Measurements from ENCODE around the gene NTSR1. TPM values are rescaled to one million over a fixed set of nuclear protein-coding genes. Genes with fewer than 3 reads are reported as not detected.

Gene NTSR1
- polyA plus RNA-seq, 1 donor from 2014 or later: 0.05 TPM

DNA sequence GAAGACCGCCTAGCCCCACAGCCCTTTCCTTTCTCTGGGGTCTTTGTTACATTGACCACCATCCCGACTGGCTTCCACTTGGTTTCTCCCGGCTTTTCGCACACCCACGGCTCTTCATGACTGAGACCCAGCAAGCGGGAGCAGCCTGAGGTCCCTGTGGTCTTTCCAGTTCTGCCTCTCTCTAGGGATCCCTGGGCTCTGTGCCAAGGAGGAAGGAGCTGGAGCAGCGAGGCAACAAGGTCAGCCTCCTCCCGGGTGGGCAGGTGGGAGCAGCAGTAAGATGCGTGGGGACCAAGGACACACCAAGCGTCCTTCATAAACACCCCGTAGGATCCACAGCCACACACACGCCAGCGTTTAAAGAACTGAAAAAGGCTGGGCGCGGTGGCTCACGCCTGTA lies 58.1 kb downstream of the NTSR1 start:
- no peaks in the 10 kb centered on the region for H3K9me3 ChIP-seq (ENCODE audit: low read length)
- no peak overlapping the region for H3K27ac ChIP-seq (ENCODE audit: low read length)
- H3K9me2 ChIP-seq (ENCODE audit: insufficient read depth, low read length): no peaks in the 10 kb centered on the region
- no peak for TF ChIP-seq SMC3 (conservative IDR thresholded peaks at IDR 0.05; ENCODE audit: poor library complexity)
- TF ChIP-seq, protein P1, sequence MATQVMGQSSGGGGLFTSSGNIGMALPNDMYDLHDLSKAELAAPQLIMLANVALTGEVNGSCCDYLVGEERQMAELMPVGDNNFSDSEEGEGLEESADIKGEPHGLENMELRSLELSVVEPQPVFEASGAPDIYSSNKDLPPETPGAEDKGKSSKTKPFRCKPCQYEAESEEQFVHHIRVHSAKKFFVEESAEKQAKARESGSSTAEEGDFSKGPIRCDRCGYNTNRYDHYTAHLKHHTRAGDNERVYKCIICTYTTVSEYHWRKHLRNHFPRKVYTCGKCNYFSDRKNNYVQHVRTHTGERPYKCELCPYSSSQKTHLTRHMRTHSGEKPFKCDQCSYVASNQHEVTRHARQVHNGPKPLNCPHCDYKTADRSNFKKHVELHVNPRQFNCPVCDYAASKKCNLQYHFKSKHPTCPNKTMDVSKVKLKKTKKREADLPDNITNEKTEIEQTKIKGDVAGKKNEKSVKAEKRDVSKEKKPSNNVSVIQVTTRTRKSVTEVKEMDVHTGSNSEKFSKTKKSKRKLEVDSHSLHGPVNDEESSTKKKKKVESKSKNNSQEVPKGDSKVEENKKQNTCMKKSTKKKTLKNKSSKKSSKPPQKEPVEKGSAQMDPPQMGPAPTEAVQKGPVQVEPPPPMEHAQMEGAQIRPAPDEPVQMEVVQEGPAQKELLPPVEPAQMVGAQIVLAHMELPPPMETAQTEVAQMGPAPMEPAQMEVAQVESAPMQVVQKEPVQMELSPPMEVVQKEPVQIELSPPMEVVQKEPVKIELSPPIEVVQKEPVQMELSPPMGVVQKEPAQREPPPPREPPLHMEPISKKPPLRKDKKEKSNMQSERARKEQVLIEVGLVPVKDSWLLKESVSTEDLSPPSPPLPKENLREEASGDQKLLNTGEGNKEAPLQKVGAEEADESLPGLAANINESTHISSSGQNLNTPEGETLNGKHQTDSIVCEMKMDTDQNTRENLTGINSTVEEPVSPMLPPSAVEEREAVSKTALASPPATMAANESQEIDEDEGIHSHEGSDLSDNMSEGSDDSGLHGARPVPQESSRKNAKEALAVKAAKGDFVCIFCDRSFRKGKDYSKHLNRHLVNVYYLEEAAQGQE (IDR thresholded peaks at IDR 0.05; ENCODE audit: borderline replicate concordance): no peak
- no peak for TF ChIP-seq RAD21 (conservative IDR thresholded peaks at IDR 0.05)
- TF ChIP-seq TAF1 (IDR thresholded peaks at IDR 0.05; ENCODE audit: low read depth): no peak
- no peak for TF ChIP-seq EZH2 (IDR thresholded peaks at IDR 0.05; ENCODE audit: borderline replicate concordance, insufficient read depth, low read length, poor library complexity, severe bottlenecking)
- TF ChIP-seq POLR2AphosphoS5 (IDR thresholded peaks at IDR 0.05): no peak
- TF ChIP-seq MXI1 (conservative IDR thresholded peaks at IDR 0.05; ENCODE audit: poor library complexity, severe bottlenecking): no peak
- no peak for TF ChIP-seq EP300 (conservative IDR thresholded peaks at IDR 0.05; ENCODE audit: poor library complexity, severe bottlenecking)
- TF ChIP-seq, protein P2, sequence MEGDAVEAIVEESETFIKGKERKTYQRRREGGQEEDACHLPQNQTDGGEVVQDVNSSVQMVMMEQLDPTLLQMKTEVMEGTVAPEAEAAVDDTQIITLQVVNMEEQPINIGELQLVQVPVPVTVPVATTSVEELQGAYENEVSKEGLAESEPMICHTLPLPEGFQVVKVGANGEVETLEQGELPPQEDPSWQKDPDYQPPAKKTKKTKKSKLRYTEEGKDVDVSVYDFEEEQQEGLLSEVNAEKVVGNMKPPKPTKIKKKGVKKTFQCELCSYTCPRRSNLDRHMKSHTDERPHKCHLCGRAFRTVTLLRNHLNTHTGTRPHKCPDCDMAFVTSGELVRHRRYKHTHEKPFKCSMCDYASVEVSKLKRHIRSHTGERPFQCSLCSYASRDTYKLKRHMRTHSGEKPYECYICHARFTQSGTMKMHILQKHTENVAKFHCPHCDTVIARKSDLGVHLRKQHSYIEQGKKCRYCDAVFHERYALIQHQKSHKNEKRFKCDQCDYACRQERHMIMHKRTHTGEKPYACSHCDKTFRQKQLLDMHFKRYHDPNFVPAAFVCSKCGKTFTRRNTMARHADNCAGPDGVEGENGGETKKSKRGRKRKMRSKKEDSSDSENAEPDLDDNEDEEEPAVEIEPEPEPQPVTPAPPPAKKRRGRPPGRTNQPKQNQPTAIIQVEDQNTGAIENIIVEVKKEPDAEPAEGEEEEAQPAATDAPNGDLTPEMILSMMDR (IDR thresholded peaks at IDR 0.05; ENCODE audit: poor library complexity, severe bottlenecking): no peak
- no peaks in the 10 kb centered on the region for H3F3A ChIP-seq (ENCODE audit: insufficient read depth, low read length, poor library complexity, severe bottlenecking)
- H3K79me2 ChIP-seq (replicated peaks; ENCODE audit: insufficient read depth, low read length): no peaks in the 10 kb centered on the region
- no peaks in the 10 kb centered on the region for H3K27me3 ChIP-seq (ENCODE audit: insufficient read depth, low read depth, low read length)
- no peaks in the 10 kb centered on the region for H4K20me1 ChIP-seq (ENCODE audit: insufficient read depth)
- H3K4me3 ChIP-seq (ENCODE audit: low read length): no peak overlapping the region
- no peaks in the 10 kb centered on the region for H3K36me3 ChIP-seq (ENCODE audit: insufficient read depth, low read length)
- H2AFZ ChIP-seq (ENCODE audit: low read depth, low read length): no peak overlapping the region
- no peak overlapping the region for H3K9ac ChIP-seq (ENCODE audit: low read length)
- H3K4me2 ChIP-seq (ENCODE audit: low read length): no peak overlapping the region

DNA sequence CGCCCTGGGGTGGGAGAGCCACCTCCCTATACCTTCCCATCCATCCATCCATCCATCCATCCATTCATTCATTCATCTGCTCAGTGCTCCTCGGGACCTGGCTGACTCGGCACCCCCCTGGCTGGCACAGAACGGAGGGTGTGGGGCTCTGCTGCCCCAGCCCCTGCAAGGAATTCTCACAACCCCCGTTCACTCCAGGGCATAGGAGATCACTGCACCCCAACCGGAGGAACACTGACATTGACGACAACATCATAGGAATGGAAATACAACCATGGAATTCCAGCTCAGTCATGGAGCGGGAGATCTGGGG lies 59.6 kb downstream of the NTSR1 start:
- peak overlapping the region; percentile 34 for H3K4me3 ChIP-seq (ENCODE audit: low read length)
- no peaks in the 10 kb centered on the region for H4K20me1 ChIP-seq (ENCODE audit: insufficient read depth)
- H3K36me3 ChIP-seq (ENCODE audit: insufficient read depth, low read length): no peaks in the 10 kb centered on the region
- no peaks in the 10 kb centered on the region for H3K27me3 ChIP-seq (ENCODE audit: insufficient read depth, low read depth, low read length)
- no peak overlapping the region for H3K4me2 ChIP-seq (ENCODE audit: low read length)
- no peak for TF ChIP-seq RAD21 (conservative IDR thresholded peaks at IDR 0.05)
- TF ChIP-seq MXI1 (conservative IDR thresholded peaks at IDR 0.05; ENCODE audit: poor library complexity, severe bottlenecking): no peak
- no peak for TF ChIP-seq SMC3 (conservative IDR thresholded peaks at IDR 0.05; ENCODE audit: poor library complexity)
- TF ChIP-seq POLR2AphosphoS5 (IDR thresholded peaks at IDR 0.05): no peak
- no peak for TF ChIP-seq TAF1 (IDR thresholded peaks at IDR 0.05; ENCODE audit: low read depth)
- no peak for TF ChIP-seq EZH2 (IDR thresholded peaks at IDR 0.05; ENCODE audit: borderline replicate concordance, insufficient read depth, low read length, poor library complexity, severe bottlenecking)
- TF ChIP-seq EP300 (conservative IDR thresholded peaks at IDR 0.05; ENCODE audit: poor library complexity, severe bottlenecking): no peak
- TF ChIP-seq, protein P2 (IDR thresholded peaks at IDR 0.05; ENCODE audit: poor library complexity, severe bottlenecking): no peak
- TF ChIP-seq, protein P1 (IDR thresholded peaks at IDR 0.05; ENCODE audit: borderline replicate concordance): no peak
- no peaks in the 10 kb centered on the region for H3K79me2 ChIP-seq (replicated peaks; ENCODE audit: insufficient read depth, low read length)
- H3K9me2 ChIP-seq (ENCODE audit: insufficient read depth, low read length): no peaks in the 10 kb centered on the region
- no peaks in the 10 kb centered on the region for H3F3A ChIP-seq (ENCODE audit: insufficient read depth, low read length, poor library complexity, severe bottlenecking)
- no peaks in the 10 kb centered on the region for H3K9me3 ChIP-seq (ENCODE audit: low read length)
- peak overlapping the region; percentile 43 for H3K9ac ChIP-seq (ENCODE audit: low read length)
- no peak overlapping the region for H2AFZ ChIP-seq (ENCODE audit: low read depth, low read length)
- H3K27ac ChIP-seq (ENCODE audit: low read length): peak overlapping the region; percentile 53

All from neural cell (in vitro differentiated cells).